ENCODE data around the gene DHX36. TPM values are rescaled to one million over a fixed set of nuclear protein-coding genes. Genes with fewer than 3 reads are reported as not detected.
A peak's percentile ranks its signal among the peaks of the same experiment; 100 is the strongest.

Gene DHX36, protein sequence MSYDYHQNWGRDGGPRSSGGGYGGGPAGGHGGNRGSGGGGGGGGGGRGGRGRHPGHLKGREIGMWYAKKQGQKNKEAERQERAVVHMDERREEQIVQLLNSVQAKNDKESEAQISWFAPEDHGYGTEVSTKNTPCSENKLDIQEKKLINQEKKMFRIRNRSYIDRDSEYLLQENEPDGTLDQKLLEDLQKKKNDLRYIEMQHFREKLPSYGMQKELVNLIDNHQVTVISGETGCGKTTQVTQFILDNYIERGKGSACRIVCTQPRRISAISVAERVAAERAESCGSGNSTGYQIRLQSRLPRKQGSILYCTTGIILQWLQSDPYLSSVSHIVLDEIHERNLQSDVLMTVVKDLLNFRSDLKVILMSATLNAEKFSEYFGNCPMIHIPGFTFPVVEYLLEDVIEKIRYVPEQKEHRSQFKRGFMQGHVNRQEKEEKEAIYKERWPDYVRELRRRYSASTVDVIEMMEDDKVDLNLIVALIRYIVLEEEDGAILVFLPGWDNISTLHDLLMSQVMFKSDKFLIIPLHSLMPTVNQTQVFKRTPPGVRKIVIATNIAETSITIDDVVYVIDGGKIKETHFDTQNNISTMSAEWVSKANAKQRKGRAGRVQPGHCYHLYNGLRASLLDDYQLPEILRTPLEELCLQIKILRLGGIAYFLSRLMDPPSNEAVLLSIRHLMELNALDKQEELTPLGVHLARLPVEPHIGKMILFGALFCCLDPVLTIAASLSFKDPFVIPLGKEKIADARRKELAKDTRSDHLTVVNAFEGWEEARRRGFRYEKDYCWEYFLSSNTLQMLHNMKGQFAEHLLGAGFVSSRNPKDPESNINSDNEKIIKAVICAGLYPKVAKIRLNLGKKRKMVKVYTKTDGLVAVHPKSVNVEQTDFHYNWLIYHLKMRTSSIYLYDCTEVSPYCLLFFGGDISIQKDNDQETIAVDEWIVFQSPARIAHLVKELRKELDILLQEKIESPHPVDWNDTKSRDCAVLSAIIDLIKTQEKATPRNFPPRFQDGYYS
- polyA plus RNA-seq (2013) = 66.9 TPM

DNA sequence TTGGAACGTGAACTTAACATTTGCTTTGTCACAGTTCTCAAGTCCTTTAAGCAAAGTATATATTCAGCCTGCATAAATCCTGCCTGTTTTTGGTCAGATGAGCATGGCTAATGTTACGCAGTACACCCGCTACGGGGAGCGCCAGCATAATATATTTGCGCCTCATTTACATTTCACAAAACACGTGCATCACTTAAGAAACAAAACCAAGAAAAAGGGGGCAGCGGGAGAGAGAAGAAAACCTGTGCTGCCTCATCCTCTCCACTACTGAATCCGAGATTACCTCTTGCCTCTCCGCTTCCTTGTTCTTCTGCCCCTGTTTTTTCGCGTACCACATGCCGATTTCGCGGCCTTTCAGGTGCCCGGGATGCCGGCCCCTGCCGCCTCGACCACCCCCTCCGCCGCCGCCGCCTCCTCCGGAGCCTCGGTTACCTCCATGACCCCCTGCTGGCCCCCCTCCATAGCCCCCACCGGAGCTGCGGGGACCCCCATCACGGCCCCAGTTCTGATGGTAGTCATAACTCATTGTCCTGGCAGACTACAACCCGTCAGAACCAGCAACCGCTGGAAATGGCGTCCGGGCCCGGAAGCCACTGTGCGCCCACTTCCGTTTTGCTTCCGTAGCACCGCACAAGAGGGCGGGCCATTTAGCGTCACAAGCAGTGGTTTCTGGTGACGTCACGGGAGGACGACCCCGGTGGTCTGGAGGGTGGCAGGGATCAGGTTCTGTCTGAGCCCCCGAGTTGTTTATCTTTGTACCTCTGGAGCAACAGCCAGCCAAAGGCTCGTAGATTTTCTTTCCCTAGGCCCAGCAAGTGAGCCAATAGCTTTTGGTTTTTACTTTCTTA lies at the start of gene DHX36:
DHX36 (minus strand) TSS at position 597 of the 848 bp plus-strand sequence; CDS start at position 526, 71 bp downstream.
- peak; percentile 98 for DNase-seq
- 0% methylated on average over 27 of the region's 45 CpGs for WGBS (ENCODE audit: insufficient coverage)
- peaks cover 5 to 23% (median 10%) of the 10 kb centered on the region in 4 experiments for H3K4me1 ChIP-seq (ENCODE audit: control extremely low read depth in 1 of 4, control insufficient read depth in 4 of 4, insufficient read depth in 4 of 4, low read length in 3 of 4)
- POLR2A ChIA-PET = no interaction called here
- CTCF ChIA-PET = interaction anchor here (0.9 to 1.4 kb wide), 2 partner anchors 11 to 13 kb away, joined by 3 to 6 read pairs; no protein-coding TSS in a partner anchor
- peaks cover 0 to 21% (median 1%) of the 10 kb centered on the region in 4 experiments for H3K36me3 ChIP-seq (ENCODE audit: control insufficient read depth in 4 of 4, insufficient read depth in 4 of 4, low read length in 3 of 4)
- H3K4me3 ChIP-seq (ENCODE audit: control insufficient read depth in 1 of 7, extremely low read depth in 1 of 7, insufficient read depth in 4 of 7, low read depth in 2 of 7, low read length in 6 of 7) = peak within 1 kb of the TSS; percentile 49 to 97 (median 82)
- peak within 1 kb of the TSS; percentile 90 to 96 for H3K27ac ChIP-seq (ENCODE audit: insufficient read depth in 1 of 2, low read depth in 1 of 2, low read length in 2 of 2, poor library complexity in 1 of 2, severe bottlenecking in 2 of 2)
- H3K27me3 ChIP-seq (replicated peaks in 2 of 5; ENCODE audit: control insufficient read depth in 4 of 5, insufficient read depth in 5 of 5, low read length in 4 of 5) = no peaks in the 10 kb centered on the region
- no peaks in the 10 kb centered on the region for H3K9me3 ChIP-seq (ENCODE audit: control extremely low read depth in 1 of 5, control insufficient read depth in 4 of 5, insufficient read depth in 2 of 5, low read depth in 1 of 5, low read length in 4 of 5)

DNA sequence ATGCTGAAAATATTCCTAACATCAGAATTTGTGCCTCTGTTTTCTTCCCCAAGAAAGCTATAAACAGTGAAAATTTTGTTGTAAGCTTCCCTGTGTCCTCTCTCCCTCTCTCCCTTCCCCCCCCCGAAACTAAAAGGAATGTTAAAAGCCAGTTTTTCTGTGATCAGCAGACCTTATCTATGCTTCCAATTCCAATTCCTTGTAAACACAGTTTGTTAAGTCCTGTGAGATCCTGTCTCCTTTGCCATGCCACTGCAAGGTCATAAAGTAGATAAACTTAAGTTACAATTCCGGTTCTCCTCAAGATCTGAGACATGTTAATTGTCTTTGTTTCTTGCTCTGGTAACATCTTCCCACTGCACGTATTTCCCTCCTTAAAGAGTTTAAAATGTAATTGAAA lies 42.9 kb upstream of the DHX36 start:
- no peaks in the 10 kb centered on the region for H3K36me3 ChIP-seq (ENCODE audit: control insufficient read depth in 4 of 4, insufficient read depth in 4 of 4, low read length in 3 of 4)
- ChIA-PET CTCF (no interaction called here), POLR2A (no interaction called here)
- peaks cover 0 to 2% (median 0%) of the 10 kb centered on the region in 5 experiments for H3K27me3 ChIP-seq (replicated peaks in 2 of 5; ENCODE audit: control insufficient read depth in 4 of 5, insufficient read depth in 5 of 5, low read length in 4 of 5)
- peaks cover 0 to 6% (median 3%) of the 10 kb centered on the region in 5 experiments for H3K9me3 ChIP-seq (ENCODE audit: control extremely low read depth in 1 of 5, control insufficient read depth in 4 of 5, insufficient read depth in 2 of 5, low read depth in 1 of 5, low read length in 4 of 5)
- H3K4me3 ChIP-seq (ENCODE audit: control insufficient read depth in 1 of 7, extremely low read depth in 1 of 7, insufficient read depth in 4 of 7, low read depth in 2 of 7, low read length in 6 of 7) = no peak overlapping the region
- H3K4me1 ChIP-seq (ENCODE audit: control extremely low read depth in 1 of 4, control insufficient read depth in 4 of 4, insufficient read depth in 4 of 4, low read length in 3 of 4) = no peaks in the 10 kb centered on the region
- no peak for DNase-seq
- WGBS (ENCODE audit: insufficient coverage) = 65% methylated on average over 2 of the region's 3 CpGs
- H3K27ac ChIP-seq (ENCODE audit: insufficient read depth in 1 of 2, low read depth in 1 of 2, low read length in 2 of 2, poor library complexity in 1 of 2, severe bottlenecking in 2 of 2) = no peak overlapping the region

DNA sequence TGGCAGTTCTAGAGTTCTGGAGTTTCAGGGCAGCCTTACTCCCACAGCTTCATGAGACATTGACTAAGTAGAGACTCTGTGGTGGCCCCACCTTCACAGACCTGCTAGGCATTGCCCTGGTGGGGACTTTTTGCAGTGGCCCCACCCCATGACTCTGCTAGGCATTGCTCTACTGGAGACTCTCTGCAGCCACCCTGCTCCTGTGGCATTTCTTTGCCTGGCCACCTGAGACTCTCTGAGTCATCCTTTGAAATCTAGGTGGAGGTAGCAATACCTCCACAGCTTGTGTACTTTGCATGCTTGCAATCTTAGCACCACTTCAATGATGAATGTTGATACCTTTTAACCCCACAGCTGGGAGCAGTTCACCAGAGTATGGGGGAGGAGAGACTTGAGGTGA lies 40.6 kb upstream of the DHX36 start:
- ChIA-PET POLR2A (no interaction called here), CTCF (interaction anchor here (0.6 kb wide), 1 partner anchor 762 kb away, joined by 3 read pairs; no protein-coding TSS in a partner anchor)
- Histone ChIP-seq H3K27ac (ENCODE audit: insufficient read depth in 1 of 2, low read depth in 1 of 2, low read length in 2 of 2, poor library complexity in 1 of 2, severe bottlenecking in 2 of 2) (no peak overlapping the region), H3K9me3 (ENCODE audit: control extremely low read depth in 1 of 5, control insufficient read depth in 4 of 5, insufficient read depth in 2 of 5, low read depth in 1 of 5, low read length in 4 of 5) (peaks cover 0 to 5% (median 3%) of the 10 kb centered on the region in 5 experiments), H3K36me3 (ENCODE audit: control insufficient read depth in 4 of 4, insufficient read depth in 4 of 4, low read length in 3 of 4) (no peaks in the 10 kb centered on the region), H3K27me3 (replicated peaks in 2 of 5; ENCODE audit: control insufficient read depth in 4 of 5, insufficient read depth in 5 of 5, low read length in 4 of 5) (peaks cover 0 to 2% (median 0%) of the 10 kb centered on the region in 5 experiments), H3K4me3 (ENCODE audit: control insufficient read depth in 1 of 7, extremely low read depth in 1 of 7, insufficient read depth in 4 of 7, low read depth in 2 of 7, low read length in 6 of 7) (no peak overlapping the region), H3K4me1 (ENCODE audit: control extremely low read depth in 1 of 4, control insufficient read depth in 4 of 4, insufficient read depth in 4 of 4, low read length in 3 of 4) (no peaks in the 10 kb centered on the region)
- no peak for DNase-seq

DNA sequence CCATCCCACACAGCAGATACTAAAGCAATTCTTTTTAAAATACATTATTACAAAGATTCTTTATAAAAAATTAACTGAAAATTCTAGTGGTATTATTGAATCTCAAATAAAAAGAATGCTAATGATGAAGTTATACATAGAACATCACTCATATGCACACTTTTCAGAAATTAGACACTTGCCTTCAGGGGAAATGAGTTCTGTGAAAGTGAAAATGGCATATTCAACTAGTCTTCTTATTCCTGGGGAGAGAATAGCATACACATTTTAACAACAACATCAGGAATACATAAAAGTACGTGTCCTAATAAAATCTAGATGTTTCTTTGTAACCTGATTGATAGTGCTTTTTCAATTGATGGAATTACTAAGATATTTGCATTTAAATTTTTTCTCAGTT lies 36.8 kb upstream of the DHX36 start:
- H3K27me3 ChIP-seq (replicated peaks in 2 of 5; ENCODE audit: control insufficient read depth in 4 of 5, insufficient read depth in 5 of 5, low read length in 4 of 5) = peaks cover 0 to 2% (median 0%) of the 10 kb centered on the region in 5 experiments
- WGBS (ENCODE audit: insufficient coverage) = no CpG with 5 or more reads among the region's 1 CpG
- no peaks in the 10 kb centered on the region for H3K4me1 ChIP-seq (ENCODE audit: control extremely low read depth in 1 of 4, control insufficient read depth in 4 of 4, insufficient read depth in 4 of 4, low read length in 3 of 4)
- H3K27ac ChIP-seq (ENCODE audit: insufficient read depth in 1 of 2, low read depth in 1 of 2, low read length in 2 of 2, poor library complexity in 1 of 2, severe bottlenecking in 2 of 2) = no peak overlapping the region
- ChIA-PET POLR2A (no interaction called here), CTCF (no interaction called here)
- peaks cover 0 to 5% (median 3%) of the 10 kb centered on the region in 5 experiments for H3K9me3 ChIP-seq (ENCODE audit: control extremely low read depth in 1 of 5, control insufficient read depth in 4 of 5, insufficient read depth in 2 of 5, low read depth in 1 of 5, low read length in 4 of 5)
- no peaks in the 10 kb centered on the region for H3K36me3 ChIP-seq (ENCODE audit: control insufficient read depth in 4 of 4, insufficient read depth in 4 of 4, low read length in 3 of 4)
- no peak overlapping the region for H3K4me3 ChIP-seq (ENCODE audit: control insufficient read depth in 1 of 7, extremely low read depth in 1 of 7, insufficient read depth in 4 of 7, low read depth in 2 of 7, low read length in 6 of 7)
- no peak for DNase-seq

DNA sequence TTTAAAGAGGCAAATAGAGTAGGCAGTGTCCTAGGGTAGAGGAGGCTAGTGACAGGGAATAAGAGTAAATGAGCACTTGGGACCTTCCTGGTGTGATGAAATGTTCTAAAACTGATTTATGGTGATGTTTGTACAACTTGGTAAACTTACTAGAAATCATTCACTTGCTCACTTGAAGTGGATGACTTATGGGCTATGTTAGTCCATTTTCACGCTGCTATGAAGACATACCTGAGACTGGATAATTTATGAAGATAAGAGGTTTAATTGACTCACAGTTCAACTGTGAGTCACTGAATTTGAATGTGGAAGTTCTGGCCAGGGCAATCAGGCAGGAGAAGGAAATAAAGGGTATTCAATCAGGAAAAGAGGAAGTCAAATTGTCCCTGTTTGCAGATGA lies 31.7 kb upstream of the DHX36 start:
- no peak overlapping the region for H3K4me3 ChIP-seq (ENCODE audit: control insufficient read depth in 1 of 7, extremely low read depth in 1 of 7, insufficient read depth in 4 of 7, low read depth in 2 of 7, low read length in 6 of 7)
- H3K36me3 ChIP-seq (ENCODE audit: control insufficient read depth in 4 of 4, insufficient read depth in 4 of 4, low read length in 3 of 4) = no peaks in the 10 kb centered on the region
- no peaks in the 10 kb centered on the region for H3K9me3 ChIP-seq (ENCODE audit: control extremely low read depth in 1 of 5, control insufficient read depth in 4 of 5, insufficient read depth in 2 of 5, low read depth in 1 of 5, low read length in 4 of 5)
- H3K27ac ChIP-seq (ENCODE audit: insufficient read depth in 1 of 2, low read depth in 1 of 2, low read length in 2 of 2, poor library complexity in 1 of 2, severe bottlenecking in 2 of 2) = no peak overlapping the region
- no peak for DNase-seq
- no peaks in the 10 kb centered on the region for H3K27me3 ChIP-seq (replicated peaks in 2 of 5; ENCODE audit: control insufficient read depth in 4 of 5, insufficient read depth in 5 of 5, low read length in 4 of 5)
- H3K4me1 ChIP-seq (ENCODE audit: control extremely low read depth in 1 of 4, control insufficient read depth in 4 of 4, insufficient read depth in 4 of 4, low read length in 3 of 4) = no peaks in the 10 kb centered on the region
- ChIA-PET POLR2A (no interaction called here), CTCF (no interaction called here)
- no CpG with 5 or more reads among the region's 1 CpG for WGBS (ENCODE audit: insufficient coverage)

DNA sequence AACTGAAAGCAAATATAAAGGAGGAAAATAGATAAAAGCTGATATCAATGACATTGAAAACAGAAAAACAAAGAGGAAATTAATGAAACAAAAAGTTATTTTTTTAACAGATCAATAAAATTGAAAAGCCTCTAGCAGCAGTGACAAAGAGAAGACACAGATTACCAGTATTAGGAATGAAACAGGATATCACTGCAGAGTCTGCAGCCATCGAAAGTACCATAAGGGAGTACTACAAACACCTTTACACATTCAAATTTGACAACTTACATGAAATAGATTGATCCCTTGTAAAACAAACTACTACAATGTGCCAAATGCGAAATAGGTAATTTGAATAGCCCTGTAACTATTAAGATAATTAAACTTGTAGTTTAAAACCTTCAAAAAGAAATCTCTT lies 24.9 kb upstream of the DHX36 start:
- Histone ChIP-seq H3K9me3 (ENCODE audit: control extremely low read depth in 1 of 5, control insufficient read depth in 4 of 5, insufficient read depth in 2 of 5, low read depth in 1 of 5, low read length in 4 of 5) (peaks cover 0 to 1% (median 0%) of the 10 kb centered on the region in 5 experiments), H3K4me3 (ENCODE audit: control insufficient read depth in 1 of 7, extremely low read depth in 1 of 7, insufficient read depth in 4 of 7, low read depth in 2 of 7, low read length in 6 of 7) (no peak overlapping the region), H3K27ac (ENCODE audit: insufficient read depth in 1 of 2, low read depth in 1 of 2, low read length in 2 of 2, poor library complexity in 1 of 2, severe bottlenecking in 2 of 2) (no peak overlapping the region), H3K36me3 (ENCODE audit: control insufficient read depth in 4 of 4, insufficient read depth in 4 of 4, low read length in 3 of 4) (no peaks in the 10 kb centered on the region), H3K4me1 (ENCODE audit: control extremely low read depth in 1 of 4, control insufficient read depth in 4 of 4, insufficient read depth in 4 of 4, low read length in 3 of 4) (no peaks in the 10 kb centered on the region), H3K27me3 (replicated peaks in 2 of 5; ENCODE audit: control insufficient read depth in 4 of 5, insufficient read depth in 5 of 5, low read length in 4 of 5) (no peaks in the 10 kb centered on the region)
- whole genome bisulfite sequencing (ENCODE audit: insufficient coverage) = no CpG with 5 or more reads among the region's 2 CpGs
- CTCF ChIA-PET = no interaction called here
- DNase-seq = no peak
- POLR2A ChIA-PET = no interaction called here

Measured in common myeloid progenitor, CD34-positive (primary cell).